Germinal center (tissue), 1 donor: Measurements from ENCODE around the gene POU5F1.
"Not testable (repeated sequence)": the region's sequence is repeated elsewhere in the genome, so short reads cannot be mapped to it uniquely, and the experiment has no call there.

ENCODE experiments used
- DNase-seq: peaks from one replicate; pipeline ENCODE4 v3.0.0; 2012; ENCODE audit warnings: mixed read lengths, low spot score

POU5F1 gene

DNA sequence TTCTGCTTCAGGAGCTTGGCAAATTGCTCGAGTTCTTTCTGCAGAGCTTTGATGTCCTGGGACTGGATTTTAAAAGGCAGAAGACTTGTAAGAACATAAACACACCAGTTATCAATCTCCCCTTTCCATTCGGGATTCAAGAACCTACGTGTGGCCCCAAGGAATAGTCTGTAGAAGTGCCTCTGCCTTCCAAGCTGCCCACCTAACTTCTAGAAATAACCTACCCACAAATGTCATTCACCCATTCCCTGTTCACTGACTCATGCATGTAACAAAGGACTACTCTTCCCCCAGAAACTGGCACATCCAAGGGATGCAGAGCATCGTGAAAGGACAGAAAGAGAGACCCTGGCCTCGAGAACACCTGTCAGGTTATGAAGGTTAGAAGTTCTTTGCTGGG is 4.5 kb downstream of the POU5F1 start:
- DNase-seq = no peak

DNA sequence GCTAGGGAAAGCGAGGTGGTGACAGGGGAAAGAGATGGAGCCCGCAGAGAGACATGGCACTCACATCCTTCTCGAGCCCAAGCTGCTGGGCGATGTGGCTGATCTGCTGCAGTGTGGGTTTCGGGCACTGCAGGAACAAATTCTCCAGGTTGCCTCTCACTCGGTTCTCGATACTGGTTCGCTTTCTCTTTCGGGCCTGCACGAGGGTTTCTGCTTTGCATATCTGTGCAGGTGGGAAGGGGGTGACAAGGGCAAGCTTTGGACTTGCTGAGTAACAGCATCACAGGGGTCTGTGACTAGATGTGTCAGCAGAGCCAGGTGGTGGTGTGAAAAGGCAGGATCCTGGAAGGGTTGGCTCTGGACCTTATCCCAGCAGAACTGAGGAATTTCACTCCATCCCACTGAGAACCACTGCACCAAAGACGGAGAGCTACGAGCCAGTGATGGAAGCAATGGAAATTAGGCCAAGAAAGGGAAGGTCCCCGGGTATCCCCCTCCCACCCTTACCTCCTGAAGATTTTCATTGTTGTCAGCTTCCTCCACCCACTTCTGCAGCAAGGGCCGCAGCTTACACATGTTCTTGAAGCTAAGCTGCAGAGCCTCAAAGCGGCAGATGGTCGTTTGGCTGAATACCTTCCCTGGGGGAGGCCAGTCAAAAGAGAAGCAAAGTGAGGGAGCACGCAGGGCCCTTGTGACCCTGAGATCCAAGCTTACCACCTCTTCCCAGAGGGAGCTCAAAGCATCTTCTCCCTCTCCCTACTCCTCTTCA is 5.2 kb downstream of the POU5F1 start:
- peak; percentile 54 for DNase-seq

GRCh38 chr6:31164475-31165063 is 5.9 kb downstream of the POU5F1 start:
- not testable (repeated sequence) for DNase-seq

- DNase-seq = no peak
These were observed 6.6 kb downstream of the POU5F1 start for GRCh38 chr6:31163922-31164321.

GRCh38 chr6:31162463-31163165 is 7.9 kb downstream of the POU5F1 start:
- no peak for DNase-seq

DNA sequence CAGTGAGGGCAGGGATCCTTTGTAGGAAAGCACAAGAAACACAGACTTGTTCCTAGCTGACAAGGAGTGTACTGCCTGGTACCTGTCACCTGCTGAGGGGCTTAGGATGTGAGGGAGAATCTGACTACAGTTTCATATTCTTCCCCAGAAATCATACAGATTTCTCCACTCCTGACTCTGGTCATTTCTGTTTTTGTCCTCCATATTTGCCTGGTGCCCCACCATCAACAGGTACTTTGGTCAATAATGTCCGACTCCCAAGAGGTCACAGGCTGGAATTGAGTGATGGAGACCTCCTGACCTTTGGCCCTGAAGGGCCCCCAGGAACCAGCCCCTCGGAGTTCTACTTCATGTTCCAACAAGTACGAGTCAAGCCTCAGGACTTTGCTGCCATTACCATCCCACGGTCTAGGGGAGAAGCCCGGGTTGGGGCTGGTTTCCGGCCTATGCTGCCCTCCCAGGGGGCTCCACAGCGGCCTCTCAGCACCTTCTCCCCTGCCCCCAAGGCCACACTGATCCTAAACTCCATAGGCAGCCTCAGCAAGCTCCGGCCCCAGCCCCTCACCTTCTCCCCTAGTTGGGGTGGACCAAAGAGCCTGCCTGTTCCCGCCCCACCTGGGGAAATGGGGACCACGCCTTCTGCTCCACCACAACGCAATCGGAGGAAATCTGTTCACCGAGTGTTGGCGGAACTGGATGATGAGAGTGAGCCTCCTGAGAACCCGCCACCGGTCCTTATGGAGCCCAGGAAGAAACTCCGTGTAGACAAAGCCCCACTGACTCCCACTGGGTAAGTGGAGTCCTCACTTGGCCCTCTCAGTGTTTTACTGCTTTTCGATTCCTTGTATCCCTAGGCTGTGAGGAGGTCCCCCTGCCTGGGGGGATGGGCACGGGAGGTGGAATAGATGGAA is 9.0 kb downstream of the POU5F1 start:
- no peak for DNase-seq

GRCh38 chr6:31158863-31159855 is 11.3 kb downstream of the POU5F1 start:
- DNase-seq = peak; percentile 58

DNA sequence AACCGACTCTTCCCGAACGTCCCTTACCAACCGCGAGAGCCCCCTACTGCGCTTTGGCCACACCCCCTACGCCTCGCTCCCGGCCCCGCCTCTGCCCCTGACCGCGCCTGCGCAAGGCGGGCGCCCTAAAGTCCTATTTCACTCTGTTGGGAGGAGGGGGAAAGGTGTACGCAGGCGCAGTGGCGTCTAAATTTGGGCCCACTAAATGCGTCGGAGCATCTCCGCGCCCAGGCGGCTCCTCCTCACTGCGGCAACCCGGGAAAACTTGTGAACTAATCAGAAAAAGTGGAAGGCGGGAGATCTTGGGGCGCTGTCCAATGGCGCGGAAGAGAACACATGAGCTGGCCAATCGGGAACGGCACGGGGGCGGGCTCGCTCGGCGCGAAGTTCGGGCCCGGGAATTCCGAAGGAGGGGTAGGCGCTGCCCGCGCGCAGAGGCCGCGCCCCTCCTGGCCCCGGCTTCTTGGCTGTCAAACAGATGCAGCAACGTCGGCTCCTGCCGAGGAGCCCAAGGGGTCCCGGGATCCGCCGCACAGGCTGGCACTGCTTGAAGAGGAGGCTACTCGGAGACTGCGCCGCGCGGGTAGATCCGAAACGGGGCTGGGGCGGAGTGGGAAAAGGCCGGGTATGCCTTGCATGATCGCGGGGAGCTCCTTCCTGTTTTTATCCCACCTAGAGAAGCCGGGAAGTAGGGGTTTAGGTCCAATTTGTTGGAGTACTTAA is 12.2 kb downstream of the POU5F1 start, which contains the start of gene TCF19:
Gene TCF19 (plus strand): TSS at position 450 of the 723 bp plus-strand sequence. CDS start 881 bp downstream, outside the sequence.
- DNase-seq = peak; percentile 100

GRCh38 chr6:31157513-31158139 is 12.9 kb downstream of the POU5F1 start, which contains the start of gene CCHCR1:
CCHCR1 (minus strand) TSS chr6:31157802; CDS start chr6:31157600, 202 bp downstream.
- no peak for DNase-seq

DNA sequence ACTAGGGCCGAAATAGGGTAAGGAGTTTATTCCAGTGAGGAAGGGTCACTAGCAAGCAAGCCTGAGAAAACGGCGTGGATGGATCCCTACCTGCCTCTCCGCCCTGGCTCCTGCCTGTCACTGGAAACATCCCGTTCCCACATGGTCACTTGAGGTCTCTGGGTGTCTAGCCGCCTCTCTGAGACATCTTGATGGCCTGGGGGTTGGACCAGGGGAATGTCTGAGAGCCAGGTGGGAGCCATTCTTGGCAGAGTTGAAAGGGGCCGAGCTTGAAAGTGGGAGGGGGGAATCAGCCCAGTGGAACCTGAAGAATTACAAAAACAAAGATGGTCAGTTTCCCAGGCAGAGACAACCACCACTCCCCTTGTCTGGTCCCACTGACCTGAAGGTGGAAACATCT is 13.8 kb downstream of the POU5F1 start:
- no peak for DNase-seq

GRCh38 chr6:31154436-31154835 is 16.0 kb downstream of the POU5F1 start:
- no peak for DNase-seq

DNA sequence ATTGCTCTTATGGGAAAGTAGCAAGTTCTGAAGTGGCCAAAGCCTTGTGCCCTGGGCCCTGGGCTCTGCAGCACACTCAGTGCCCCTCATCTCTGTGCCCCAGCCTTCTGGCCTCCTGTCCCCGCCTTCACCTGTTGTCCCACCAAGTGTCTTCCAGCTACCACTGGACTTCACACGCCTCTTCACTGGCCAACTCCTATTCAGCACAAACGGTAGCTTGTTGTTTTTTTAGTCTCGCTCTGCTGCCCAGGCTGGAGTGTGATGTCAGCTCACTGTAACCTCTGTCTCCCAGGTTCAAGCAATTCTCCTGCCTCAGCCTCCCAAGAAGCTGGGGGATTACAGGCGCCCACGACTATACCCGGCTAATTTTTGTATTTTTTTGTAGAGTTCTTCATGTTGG is 17.7 kb downstream of the POU5F1 start:
- DNase-seq = no peak

GRCh38 chr6:31149827-31150447 is 20.5 kb downstream of the POU5F1 start:
- DNase-seq = no peak

- no peak for DNase-seq
These were observed 25.1 kb downstream of the POU5F1 start for GRCh38 chr6:31145386-31145785.

DNA sequence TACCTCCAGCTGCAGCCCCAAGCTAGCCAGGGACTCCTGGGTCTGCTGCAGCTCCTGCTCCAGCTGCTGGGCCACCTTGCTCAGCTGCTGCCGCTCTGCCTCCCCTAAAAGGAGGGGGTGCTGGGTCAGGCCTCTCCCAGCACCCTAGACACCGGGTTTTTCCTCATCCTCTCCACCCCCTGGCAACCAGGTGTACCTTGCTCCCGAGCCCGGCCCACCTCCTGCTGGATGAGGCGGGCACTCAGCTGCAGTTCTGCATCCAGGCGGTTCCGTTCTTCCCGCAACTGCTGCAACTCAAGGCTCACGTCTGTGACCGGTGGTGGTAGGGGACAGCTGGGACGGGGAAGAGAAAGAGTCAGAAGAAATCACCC is 25.5 kb downstream of the POU5F1 start:
- no peak for DNase-seq

DNA sequence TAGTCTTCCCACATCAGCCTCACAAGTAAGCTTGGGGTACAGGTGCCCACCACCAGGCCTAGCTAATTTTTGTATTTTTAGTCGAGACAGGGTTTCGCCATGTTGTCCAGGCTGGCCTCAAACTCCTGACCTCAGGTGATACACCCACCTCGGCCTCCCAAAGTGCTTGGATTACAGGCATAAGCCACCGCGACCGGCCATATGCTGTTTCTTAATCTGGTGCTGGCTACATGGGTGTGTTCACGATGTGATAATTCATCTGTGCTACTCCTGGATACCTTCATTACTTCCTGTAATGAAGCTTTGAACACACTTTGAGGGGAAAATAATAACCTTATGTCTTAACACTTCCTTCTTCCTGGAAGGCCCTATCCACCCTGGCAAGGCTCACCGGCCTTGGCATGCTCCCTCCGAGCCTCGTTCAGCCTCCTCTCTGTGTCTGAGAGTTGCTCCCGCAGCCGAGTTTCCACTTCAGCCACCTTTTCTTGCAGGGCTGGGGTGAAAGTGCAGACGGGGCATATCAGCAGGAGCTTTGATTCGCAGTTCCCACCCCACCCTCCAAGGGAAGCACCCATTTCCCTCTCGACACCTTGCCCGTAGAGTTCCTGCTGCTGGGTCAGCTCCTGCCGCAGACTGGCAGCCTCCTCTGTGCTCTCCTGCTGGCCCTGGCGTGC is 26.0 kb downstream of the POU5F1 start:
- DNase-seq = no peak

DNA sequence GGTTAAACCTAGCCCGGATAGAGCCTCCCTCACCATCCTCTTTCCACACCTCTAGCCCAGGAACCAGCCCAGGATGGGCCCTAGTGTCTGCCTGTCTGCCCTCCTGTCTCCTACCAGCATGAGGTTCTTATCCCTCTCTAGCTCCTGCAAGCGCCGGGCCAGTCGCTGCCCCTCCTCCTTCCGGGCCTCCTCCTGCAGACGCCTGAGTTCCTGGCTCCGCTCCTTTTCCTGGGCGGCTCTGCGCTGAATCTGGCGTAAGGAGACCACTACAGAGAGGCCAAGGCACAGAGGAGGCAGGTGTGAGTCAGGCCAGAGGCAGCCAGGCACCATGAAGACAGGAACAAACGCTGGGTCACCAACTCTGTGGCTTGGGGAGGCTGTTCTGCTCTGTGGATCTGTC is 27.3 kb downstream of the POU5F1 start:
- DNase-seq = no peak

GRCh38 chr6:31142361-31142761 is 28.1 kb downstream of the POU5F1 start:
- no peak for DNase-seq
